Left renal cortex interstitium (tissue), 4 donors: ENCODE results near the gene RPL27. TPM values are rescaled to one million over a fixed set of nuclear protein-coding genes. Genes with fewer than 3 reads are reported as not detected.
"Not testable (repeated sequence)": the region's sequence is repeated elsewhere in the genome, so short reads cannot be mapped to it uniquely, and the experiment has no call there.

Experiments used
- DNase-seq, 4 donors: peaks; one replicate each; pipeline ENCODE4 v3.0.0-alpha.2; 2013; ENCODE audit warnings: low read depth in 4 of 4, low spot score in 2 of 4, missing footprints in 1 of 4
- polyA plus RNA-seq, 4 donors: library from polyadenylated mRNA; unstranded; fragments of 120-200 nt; gene quantifications; one replicate each; pipeline ENCODE4 v1.2.1, GENCODE V29; 2013; ENCODE audit not compliant: insufficient read length in 4 of 4

Gene RPL27
- 1,000 to 10,000 TPM; 1,262 to 1,711 (median 1,450) TPM for polyA plus RNA-seq

DNA sequence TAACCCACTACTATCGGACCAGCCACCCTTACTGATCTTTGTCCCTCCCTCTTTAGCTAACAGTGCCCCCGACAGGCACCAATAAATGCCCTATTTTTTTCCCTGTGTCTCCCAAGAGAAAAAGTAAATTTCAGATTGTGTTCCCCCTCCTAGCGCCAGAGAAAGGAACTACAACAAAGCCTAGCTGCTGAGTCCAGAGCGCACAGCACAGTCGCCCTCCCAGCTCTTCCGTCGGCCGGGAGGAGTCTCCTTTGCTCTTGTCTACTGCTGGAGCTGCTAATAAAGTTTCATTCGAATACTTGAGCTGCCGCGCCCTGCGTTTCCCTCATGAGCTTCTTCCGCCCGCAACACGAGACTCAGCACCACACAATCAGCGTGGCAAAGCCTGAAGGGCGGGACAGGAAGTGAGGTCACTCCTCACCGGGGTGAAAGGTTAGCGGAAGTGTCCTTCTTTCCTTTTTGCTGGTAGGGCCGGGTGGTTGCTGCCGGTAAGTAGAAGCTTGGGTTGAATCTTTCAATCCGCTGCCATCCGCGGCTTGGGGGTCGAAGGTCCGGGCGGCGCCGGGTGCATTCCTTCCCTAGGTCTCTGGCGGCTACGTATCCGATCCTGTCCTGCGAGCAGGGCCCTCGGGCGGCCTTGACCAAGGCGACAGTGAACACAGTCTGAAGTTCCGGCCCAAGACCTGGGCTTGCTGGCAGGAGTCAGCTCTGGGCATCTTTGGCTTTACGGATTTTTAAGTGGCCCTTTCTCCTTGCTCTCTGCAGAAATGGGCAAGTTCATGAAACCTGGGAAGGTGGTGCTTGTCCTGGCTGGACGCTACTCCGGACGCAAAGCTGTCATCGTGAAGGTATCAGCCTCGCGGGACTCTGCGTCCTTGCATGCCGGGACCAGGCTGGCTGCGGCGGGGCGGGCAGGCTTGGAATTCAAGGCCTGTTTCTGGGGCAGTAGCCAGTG, at the start of gene RPL27:
Gene RPL27, plus strand, starts transcription at position 436 of the 955 bp plus-strand sequence. Its CDS starts 332 bp downstream, at position 768.
- peak; percentile 99 to 100 (median 100) for DNase-seq

DNA sequence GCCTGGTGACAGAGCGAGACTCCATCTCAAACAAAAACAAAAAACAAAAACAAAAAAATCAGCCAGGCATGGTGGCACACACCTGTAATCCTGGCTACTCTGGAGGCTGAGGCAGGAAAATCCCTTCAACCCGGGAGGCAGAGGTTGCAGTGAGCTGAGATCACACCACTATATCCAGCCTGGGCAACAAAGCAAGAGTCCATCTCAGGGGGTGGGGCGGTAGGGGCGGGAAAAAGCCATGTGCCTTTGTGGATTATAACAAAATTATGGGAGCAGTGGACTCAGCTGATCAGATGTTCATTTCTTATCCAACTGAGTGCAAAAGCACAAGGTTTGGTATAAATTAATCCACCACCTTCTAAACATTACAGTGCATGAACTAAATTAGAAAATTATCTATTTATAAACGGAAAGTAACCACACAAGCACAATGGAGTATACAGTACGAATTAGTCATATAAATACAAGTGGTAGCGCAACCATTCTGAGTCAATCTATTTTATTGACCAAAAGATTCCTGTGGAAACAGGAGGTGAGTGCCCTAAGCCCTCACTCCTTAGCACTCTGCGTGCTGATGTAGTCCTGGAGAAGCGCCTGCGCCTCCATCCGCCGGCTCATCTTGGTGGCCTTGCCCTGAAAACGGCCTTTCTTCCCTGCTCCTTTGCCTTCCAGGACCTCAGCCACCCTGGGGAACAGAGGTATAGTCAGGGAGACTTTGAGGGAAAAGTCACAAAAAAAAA, 48.0 kb upstream of the RPL27 start:
- no peak for DNase-seq

DNA sequence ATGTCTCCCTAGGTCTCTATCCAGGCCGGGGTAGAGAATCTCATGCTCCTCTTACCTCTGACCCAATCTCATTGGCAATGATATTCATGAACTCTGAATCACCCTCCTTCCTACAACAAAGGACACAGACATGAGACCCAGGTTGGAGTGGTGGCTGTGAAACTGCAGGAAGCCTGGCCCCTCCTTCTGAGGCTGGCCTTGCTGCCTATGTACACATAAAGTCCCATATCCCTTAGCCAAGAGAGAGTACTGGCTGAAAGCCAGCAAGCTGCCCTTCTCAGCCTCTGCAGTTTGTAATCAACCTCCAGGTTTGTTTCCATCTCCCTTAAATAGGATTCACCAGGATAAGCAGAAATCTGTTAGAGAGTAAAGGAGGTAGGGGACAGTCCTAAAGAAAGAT, 44.5 kb upstream of the RPL27 start:
- DNase-seq = no peak

DNA sequence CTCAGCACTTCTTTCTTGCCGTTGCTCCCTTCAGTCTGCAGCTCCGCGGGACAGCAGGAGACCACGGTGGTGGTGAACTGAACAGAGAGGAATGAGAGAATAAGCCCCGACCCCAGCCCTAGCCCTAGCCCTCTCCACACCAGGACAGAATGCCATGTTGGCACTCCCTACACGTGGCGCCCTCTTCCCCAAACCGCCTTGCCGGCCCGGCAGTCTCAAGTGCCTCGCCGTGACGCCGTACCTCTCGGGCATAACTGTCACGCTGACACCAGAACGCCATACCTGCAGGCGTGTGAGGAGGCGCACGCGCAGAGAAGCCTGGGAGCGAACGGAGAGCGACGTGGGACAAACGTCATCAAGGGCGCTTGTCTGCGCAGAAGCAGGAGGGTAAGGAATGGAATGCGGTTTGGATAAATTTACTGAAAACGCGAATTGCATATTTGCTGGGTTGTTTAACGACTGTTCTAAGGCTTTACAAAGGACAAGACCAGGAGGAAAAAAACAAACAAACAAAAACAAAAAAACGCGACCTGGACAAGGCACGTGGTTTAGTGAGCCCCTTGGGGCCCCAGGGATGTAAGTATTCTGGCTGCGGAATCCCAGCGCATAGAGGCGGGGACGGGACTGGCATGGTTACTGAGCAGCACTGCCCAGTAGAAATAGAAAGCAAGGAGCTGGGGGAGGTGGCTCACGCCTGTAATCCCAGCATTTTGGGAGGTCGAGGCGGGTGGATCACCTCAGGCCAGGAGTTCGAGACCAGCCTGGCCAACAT, 33.9 kb upstream of the RPL27 start, which contains the start of gene AARSD1:
Gene AARSD1, minus strand, starts transcription at position 294 of the 772 bp plus-strand sequence. Its CDS starts 14 bp downstream, at position 280.
- DNase-seq = peak; percentile 86 to 92 (median 88)

DNA sequence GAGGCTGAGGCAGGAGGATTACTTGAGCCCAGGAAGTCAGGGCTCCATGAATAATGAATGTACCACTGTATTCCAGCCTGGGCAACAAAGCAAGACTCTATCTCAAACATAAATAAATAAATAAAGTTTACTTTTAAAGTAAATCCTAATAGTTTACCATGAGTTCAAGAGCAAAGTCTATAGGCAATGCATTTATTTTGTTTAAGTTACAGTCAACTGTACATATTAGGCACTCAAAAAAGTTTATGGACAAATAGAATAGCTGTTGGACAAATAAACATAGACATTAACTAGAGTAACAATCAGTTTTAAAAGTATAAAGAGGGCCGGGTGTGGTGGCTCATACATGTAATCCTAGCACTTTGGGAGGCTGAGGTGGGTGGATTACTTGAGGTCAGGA, 30.3 kb upstream of the RPL27 start:
- no peak for DNase-seq

DNA sequence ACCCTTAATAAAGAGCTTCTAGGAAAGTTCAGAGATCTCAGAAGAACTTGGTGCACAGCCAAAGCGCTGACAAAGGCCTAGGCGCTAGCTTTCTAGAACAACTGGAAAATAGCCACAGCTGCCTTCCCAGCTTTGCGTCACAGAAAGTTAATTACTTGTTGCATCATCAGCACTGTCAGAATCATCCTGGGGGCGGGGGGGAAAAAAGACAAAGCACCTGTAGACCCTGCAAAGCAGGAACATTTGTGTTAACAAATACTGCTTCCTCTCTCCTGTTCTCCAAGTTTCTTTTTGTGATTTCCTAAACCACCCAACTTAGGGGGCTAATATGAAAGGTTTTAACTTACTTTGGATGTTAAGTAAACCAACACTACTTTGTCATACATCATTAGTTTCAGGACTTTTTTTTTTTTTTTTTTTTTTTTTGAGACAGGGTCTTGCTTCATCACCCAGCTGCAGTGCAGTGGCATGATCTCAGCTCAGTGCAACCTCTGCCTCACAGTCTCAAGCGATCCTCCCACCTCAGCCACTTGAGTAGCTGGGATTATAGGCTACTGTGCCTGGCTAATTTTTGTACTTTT, 29.1 kb upstream of the RPL27 start:
- no peak for DNase-seq

DNA sequence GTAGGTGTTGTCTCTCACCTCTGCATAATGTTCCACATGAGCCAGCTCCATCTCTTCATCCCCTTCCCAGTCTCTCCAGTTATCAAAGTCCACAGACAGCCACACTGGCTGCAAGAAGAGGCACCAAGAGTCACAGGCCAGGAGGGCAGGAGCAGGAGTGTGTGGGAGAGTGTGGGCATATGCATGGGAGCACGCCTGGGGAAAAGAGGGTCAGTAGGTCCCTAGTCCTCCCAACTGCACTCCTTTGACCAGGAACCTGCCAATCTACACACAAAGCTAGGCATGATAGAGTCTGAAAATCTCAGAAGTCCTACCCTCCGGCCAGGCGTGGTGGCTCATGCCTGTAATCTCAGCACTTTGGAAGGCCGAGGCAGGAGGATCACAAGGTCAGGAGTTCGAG, 26.6 kb upstream of the RPL27 start:
- DNase-seq = no peak

DNA sequence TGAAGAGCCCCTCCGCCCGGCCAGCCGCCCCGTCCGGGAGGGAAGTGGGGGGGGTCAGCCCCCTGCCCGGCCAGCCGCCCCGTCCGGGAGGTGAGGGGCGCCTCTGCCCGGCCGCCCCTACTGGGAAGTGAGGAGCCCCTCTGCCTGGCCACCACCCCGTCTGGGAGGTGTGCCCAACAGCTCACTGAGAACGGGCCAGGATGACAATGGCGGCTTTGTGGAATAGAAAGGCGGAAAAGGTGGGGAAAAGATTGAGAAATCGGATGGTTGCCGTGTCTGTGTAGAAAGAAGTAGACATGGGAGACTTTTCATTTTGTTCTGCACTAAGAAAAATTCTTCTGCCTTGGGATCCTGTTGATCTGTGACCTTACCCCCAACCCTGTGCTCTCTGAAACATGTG, 24.9 kb upstream of the RPL27 start:
- not testable (repeated sequence) for DNase-seq

DNA sequence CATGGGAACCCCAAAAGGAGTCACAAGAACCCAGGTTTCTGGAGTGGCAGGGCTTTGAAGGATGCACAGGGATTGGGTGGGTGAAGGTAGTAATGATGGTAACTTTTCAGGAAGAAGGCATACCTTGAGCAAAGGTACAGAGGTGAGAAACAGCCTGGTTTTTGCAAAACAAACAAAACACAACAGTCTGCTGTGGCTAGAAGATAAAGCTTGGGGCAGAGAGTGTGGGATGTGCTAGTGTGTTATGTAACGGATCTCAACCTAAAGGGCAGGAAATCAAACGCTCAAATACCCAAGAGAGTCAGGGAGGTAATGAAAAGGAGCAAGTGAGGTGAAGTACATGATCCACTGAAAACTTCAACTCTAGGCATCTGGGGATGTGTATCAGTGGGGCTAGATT, 23.0 kb upstream of the RPL27 start:
- no peak for DNase-seq

DNA sequence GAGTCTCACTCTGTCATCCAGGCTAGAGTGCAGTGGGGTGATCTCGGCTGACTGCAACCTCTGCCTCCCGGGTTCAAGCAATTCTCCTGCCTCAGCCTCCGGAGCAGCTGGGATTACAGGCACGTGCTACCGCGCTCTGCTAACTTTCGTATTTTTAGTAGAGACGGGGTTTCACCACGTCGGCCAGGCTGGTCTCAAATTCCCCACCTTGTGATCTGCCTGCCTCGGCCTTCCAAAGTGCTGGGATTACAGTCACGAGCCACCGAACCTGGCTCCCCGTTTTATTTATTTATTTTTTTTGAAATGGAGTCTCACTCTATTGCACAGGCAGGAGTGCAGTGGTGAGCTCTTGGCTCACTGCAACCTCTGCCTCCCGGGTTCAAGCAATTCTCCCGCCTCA, 22.5 kb upstream of the RPL27 start:
- not testable (repeated sequence) for DNase-seq

DNA sequence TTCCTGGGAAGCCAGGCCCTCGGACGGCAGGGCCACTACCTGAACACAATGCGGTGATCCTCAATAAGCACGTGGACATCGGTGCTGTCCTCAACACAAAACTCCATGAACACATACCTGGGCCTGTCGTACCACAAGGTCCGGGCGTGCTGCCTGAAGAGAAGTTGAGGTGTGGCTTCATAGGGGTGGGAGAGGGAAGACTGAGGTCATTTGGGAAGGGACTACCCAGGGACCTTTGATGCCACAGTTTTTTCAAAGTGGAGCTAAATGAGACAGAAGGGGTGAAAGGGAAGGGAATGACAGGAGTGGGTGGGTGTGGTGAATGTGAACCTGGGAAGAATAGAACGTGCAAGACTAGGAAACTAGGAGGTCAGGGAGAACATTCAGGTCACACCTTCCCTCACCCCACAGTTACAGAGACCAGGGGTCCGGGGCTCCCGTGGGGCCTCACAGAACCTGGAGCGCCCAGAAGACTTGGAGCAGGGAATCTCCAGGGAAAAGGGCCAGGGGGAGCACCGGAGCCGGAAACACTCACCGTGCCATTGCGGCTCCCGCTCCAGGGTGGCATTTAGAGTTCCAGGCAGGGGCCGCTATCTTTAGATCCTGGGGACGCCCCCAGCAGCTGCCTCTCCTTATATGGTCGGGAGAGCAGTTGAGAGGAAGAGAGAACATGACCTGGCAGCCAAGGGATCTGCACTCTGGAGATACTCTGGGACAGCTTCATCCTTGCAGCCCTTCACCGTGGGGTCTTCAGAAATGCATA, 18.5 kb upstream of the RPL27 start, which contains the start of gene PTGES3L:
Gene PTGES3L, minus strand, starts transcription at position 570 of the 763 bp plus-strand sequence. Its CDS starts 27 bp downstream, at position 543.
- DNase-seq = no peak

DNA sequence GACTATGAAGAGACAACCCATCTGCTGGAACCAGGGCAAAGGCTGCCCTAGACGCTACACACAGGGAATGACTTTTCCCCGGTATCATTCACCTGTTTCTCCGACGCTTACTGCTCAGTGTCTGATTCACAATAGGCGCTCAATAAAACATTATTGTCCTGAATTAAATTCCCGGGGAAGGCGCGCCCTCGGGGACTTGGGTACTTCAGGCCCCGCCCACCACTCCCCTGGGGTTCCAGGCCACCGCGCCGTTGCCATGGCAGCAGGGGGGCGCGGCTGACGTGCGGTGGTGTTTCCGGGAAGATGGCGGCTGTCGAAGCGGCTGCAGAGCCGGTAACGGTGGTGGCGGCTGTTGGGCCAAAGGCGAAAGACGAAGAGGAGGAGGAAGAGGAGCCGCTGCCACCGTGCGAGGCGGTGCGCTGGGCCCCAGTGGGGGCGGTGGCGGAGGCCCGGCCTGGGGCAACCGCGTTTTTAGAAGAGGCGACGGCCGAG, 17.9 kb upstream of the RPL27 start, which contains the start of gene RUNDC1:
Gene RUNDC1, plus strand, starts transcription at position 292 of the 492 bp plus-strand sequence. Its CDS starts 12 bp downstream, at position 304.
- peak in 3 of 4 donors; percentile 75 to 88 (median 79) for DNase-seq

DNA sequence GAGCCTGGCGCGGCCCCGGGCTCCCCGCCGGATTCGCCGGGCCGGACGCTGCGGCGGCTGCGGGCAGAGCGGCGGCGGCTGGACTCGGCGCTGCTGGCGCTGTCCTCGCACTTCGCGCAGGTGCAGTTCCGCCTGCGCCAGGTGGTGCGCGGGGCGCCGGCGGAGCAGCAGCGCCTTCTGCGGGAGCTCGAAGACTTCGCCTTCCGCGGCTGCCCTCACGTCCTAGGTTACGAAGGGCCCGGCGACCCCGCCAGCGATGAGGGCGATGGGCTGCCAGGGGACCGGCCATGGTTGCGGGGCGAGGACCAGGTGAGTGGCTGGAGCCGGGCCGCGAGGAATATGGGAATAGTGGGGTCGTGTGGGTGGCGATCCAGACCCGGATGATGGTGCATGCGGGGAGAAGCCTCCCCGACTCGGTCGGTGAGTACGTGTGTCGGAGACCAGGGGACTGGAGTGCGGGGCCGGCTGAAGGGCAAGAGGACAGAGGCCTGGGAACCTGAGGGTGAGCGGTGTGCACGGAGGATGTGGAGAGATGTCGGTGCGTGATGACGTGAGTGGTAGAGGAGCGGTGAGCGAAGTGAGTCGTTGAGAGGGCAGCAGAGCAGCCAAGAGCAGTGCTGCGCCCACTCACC, 17.3 kb upstream of the RPL27 start:
- no peak for DNase-seq

DNA sequence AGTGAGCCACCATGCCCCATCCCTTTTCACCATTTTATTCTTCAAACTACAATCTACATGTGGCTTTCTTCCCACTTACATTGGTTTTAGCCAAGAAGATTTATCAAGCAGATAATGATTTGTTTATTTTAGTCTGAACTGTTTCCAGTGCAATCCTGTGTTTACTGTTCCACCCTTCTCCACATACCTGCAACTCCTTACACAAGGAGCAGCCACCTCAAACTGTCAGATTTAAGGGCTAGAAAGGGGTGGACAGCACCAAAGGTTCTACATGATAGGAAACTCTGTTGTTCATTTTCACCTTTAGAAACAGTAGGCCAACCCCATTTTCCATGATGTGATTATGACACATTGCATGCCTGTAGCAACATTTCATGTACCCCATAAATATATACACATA, 16.0 kb upstream of the RPL27 start:
- no peak for DNase-seq

DNA sequence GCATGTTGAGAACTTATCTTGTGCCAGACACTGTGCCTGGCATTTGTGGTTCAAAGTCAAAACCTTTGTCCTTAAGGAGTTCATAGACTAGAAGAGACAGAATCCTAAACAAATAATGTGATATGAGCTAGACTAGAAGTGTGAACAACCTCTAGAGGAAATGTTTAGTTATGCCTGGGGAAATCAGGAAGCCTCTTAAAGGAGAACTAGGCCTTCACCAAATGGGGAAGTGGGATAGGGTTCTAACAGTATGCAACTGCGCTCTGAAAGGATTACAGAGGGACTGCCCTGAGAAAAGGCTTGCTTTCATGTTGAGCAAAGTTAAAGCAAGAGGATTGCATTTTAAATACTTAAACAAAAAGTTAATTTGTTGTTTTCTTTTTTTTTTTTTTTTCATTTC, 13.0 kb upstream of the RPL27 start:
- DNase-seq = no peak

DNA sequence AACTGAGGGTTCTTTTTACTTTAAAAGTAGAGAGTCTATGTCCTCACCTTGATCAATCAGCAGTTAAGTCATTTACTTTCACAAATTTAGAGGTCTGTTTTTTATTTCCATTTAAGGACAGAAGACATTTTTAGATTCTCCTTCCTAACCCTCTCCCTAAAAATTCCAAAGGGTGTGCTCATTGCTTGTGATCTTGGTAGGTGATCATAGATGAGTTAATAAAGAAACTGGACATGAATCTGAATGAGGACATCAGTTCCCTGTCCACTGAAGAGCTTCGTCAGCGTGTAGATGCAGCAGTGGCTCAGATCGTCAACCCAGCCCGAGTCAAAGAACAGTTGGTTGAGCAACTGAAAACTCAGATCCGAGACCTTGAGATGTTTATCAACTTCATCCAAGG, 9.1 kb upstream of the RPL27 start:
- DNase-seq = no peak

DNA sequence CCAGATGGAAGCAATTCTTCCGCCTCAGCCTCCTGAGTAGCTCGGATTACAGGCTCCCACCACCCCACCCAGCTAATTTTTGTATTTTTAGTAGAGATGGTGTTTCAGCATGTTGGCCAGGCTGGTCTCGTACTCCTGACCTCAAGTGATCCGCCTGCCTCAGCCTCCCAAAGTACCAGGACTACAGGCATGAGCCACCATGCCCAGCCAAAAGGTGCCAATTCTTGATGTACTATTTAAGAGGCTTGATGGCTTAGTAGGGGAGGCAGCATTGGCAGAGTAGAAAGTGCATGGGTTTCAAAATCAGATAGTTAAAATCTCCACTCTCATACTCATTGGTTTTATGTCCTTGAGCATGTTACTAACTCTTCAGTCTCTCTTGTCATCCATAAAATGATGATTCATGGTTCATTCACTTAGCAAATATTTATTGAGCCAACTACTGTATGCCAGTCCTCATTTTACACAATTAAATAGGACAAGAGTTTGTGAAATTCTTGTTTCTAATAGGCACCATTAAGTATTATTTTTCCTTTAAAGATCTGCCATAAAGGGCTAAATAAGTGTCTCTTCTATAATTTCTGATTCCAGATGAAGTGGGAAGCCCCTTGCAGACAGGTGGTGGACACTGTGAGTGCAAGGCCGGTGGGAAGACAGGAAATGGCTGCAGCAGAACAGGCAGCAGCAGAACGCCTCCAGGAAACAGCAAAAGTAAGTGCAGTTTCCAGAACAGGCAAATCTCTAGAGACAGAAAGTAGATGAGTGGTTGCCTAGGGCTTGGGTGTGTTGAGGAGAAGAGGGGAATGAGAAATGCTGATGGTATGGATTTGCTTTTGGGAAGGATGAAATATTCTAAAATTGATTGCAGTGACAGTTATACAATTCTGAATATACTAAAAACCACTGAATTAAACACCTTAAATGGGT, 8.2 kb upstream of the RPL27 start:
- DNase-seq = no peak
